Right ventricle myocardium superior (tissue), 1 donor: ENCODE data around the gene MYO9A. TPM values are rescaled to one million over a fixed set of nuclear protein-coding genes. Genes with fewer than 3 reads are reported as not detected.
"Not testable (repeated sequence)": the region's sequence is repeated elsewhere in the genome, so short reads cannot be mapped to it uniquely, and the experiment has no call there.

Source experiments
- ATAC-seq: fragments of 200-7000 bp; cut with Tn5 transposase; one replicate; pipeline ENCODE4 v1.9.1; 2020; ENCODE audit warnings: mild to moderate bottlenecking; ENCODE audit not compliant: poor library complexity
- DNase-seq: peaks from one replicate; pipeline ENCODE4 v3.0.0-alpha.2; 2020
- intact Hi-C: fragments of 100-400 bp; cut with DNase I; formaldehyde crosslinking; loops from one replicate; pipeline ENCODE4 v1.11.2; 2022
- total RNA-seq: library from RNA; stranded (reverse); fragmentation: NEBNext Ultra II Directional; extraction: Animal tissue kit (Norgen Biotek cat#: 25700); gene quantifications from one replicate; pipeline ENCODE4 v1.2.1, GENCODE V29; 2021
- donor health status: DM: no; HTN: yes; CAD: no; lungs with severe emphysema.

Gene MYO9A
- total RNA-seq, 1 donor from 2014 or later: 32.7 TPM

DNA sequence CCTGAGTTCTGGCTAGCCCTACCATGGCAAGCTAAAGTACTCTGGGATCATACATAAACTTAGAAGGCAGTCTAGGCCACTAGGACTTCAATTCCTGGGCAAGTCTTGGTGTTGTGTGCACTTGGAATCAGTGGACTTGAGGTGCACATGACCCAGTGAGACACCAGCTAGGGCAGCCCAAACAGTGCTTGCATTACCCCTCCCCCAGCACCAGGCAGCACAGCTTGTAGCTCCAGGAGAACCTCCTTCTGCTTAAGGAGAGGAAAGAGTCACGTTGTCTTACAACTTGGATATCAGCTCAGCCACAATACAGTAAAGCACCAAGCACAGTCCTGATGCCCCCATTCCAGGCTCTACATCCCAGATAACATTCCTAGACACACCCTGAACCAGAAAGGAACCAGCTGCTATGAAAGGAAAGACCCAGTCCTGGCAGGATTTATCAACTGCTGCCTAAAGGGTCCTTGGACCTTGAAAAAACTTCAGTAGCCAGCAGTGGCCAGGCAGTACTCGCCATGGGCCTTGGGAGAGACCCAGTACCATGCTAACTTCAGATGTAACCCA lies 57.2 kb downstream of the MYO9A start:
- ATAC-seq (no peak), DNase-seq (no peak)
- intact Hi-C loops: no loop called here

GRCh38 chr15:72058585-72058984 lies 59.4 kb downstream of the MYO9A start:
- no peak for ATAC-seq
- intact Hi-C loops: no loop called here
- DNase-seq: no peak

- intact Hi-C loops: no loop called here
- ATAC-seq (no peak), DNase-seq (no peak)
Measured at GRCh38 chr15:72057548-72058091, 60.3 kb downstream of the MYO9A start.

DNA sequence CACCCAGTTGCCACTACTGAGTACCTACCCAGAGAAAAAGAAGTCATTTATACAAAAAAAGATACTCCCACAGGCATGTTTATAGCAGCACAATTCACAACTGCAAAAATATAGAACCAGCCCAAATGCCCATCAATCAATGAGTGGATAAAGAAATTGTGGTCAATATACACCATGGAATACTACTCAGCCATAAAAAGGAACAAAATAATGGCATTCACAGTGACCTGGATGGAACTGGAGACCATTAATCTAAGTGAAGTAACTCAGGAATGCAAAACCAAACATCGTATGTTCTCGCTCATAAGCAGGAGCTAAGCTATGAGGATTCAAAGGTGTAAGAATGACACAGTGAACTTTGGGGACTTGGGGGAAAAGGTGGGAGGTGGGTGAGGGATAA lies 61.7 kb downstream of the MYO9A start:
- intact Hi-C loops, ATAC-seq, DNase-seq: not testable (repeated sequence)

GRCh38 chr15:72053297-72053696 lies 64.7 kb downstream of the MYO9A start:
- DNase-seq, intact Hi-C loops, ATAC-seq: not testable (repeated sequence)

DNA sequence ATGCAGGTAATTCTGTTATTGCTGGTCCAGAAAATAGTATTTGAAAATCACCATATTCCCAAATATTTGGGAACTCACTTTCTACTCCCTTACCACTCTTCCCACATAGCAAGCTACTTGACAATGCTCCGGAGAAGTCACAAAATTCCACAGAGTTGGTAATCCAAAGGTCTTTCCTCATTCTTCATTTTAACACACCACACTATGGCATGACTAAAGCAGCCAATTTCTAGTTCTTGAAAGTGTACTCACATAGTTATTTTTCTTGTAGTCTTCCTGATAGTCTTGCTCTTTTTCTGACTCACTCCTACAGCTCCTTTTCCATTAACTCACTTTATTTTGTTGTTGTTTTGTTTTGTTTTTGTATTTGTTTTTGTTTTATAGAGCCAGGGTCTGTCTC lies 67.2 kb downstream of the MYO9A start:
- intact Hi-C loops: no loop called here
- DNase-seq (no peak), ATAC-seq (no peak)

- intact Hi-C loops: no loop called here
- no peak for DNase-seq
- ATAC-seq: no peak
Measured at GRCh38 chr15:72047020-72047419, 70.9 kb downstream of the MYO9A start.

DNA sequence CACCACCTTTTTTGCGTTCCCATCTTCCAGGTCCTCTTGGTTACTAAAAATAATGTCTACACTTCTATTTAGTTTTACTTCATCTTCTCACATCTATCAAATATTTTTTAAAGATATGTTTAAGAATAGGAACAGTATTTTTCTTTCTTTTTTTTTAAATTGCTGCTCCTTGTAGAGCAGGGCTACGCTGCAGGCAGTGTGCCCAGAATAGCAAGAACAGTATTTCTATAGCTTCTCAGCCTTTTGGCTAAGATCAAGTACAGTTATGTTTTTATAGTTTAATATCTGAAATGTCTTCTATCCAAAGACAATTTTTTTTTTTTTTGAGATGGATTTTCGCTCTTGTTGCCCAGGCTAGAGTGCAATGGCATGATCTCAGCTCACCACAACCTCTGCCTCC lies 73.0 kb downstream of the MYO9A start:
- no peak for DNase-seq
- ATAC-seq: no peak
- intact Hi-C loops: no loop called here

DNA sequence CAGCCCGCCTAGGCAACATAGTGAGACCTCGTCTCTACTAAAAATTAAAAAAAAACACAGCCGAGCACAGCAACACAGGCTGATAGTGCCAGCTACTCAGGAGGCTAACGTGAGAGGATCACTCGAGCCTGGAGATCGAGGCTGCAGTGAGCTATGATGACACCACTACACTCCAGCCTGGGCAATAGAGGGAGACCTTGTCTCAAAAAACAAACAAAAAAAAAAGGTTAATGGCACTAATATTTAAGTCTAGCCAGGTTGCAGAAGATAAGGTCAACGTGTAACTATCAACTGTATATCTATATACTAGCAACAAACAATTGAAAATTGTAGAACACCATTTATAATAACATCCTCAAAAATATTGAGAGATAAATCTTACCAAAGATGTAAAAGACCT lies 75.1 kb downstream of the MYO9A start:
- intact Hi-C loops: no loop called here

GRCh38 chr15:72042054-72042453 lies 75.9 kb downstream of the MYO9A start:
- no peak for ATAC-seq

More for the DNA sequence above, 75.1 kb downstream of the MYO9A start:
- DNase-seq (no peak), ATAC-seq (no peak)

DNA sequence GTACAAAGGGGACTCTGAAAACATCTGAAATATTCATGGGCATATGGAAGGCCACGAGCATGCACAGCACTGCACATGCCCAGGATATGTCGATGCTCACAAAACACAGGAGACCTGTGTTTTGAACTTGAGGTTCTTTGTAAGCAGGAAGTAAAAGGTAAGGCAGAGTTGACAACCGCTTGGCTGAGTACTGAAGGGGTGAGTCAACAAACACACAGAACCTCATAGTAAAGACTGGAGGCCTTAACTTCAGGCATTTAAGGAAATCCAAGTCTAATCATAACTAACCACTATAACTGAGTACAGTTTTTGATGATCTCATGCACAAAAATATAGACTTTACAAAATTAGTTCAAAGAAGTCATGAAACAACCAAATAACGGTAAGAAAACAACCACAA lies 80.6 kb downstream of the MYO9A start:
- ATAC-seq (no peak), DNase-seq (no peak)
- intact Hi-C loops: no loop called here

More at GRCh38 chr15:72042054-72042453, 75.9 kb downstream of the MYO9A start:
- no peak for DNase-seq
- intact Hi-C loops: no loop called here

DNA sequence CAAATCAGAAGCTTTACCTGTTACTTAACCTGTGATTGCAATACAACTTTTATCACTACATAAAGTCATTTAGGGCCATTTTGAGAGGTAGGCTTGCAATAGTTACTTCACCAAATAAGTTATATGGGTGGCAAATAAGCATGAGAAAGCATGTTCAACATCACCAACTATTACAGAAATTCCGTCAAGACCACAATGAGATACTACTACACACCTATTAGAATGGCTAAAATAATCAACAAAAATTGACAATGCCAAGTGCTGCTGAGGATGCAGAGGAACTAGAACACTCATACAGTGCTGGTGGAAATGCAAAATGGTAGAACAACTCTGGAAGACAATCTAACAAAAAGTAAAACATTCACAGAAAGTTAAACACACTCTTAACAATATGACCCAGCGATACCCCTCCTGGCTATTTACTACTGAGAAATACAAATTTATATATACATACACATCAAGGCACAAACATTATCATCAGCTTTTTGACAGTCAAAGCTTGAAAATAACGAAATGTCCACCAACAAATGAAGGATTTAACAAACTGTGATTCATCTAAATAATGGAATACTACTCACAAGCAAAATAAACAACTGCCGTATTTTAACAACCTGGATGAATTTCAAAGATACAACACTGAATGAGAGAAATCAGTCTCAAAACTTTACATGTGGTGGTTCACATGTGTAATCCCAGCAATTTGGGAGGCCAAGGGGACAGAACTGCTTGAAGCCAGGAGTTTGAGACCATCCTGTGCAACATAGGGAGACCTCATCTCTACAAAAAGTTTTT lies 82.9 kb downstream of the MYO9A start:
- ATAC-seq (no peak), DNase-seq (no peak)
- intact Hi-C loops: no loop called here

GRCh38 chr15:72034351-72034750 lies 83.6 kb downstream of the MYO9A start:
- intact Hi-C loops: no loop called here
- ATAC-seq (no peak), DNase-seq (no peak)

DNA sequence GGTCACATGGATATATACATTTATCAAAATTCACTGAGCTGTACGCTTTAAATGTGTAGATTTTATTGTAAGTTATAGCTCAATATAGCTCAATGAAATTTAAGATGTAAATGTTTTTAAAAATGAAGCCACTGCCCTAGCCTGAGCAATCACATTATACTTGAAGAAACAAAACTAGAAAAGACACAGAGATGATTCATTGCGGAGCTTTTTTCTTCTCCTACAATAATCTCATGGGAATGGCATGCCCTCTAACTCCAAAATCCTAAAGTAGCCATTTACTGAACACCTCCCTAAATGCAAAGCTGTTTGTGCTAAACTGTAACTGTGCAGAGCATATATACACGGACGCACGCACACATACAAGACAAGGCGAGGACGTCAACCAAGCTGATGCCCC lies 84.2 kb downstream of the MYO9A start:
- no peak for ATAC-seq
- no peak for DNase-seq
- intact Hi-C loops: no loop called here

GRCh38 chr15:72033285-72033684 lies 84.7 kb downstream of the MYO9A start:
- intact Hi-C loops: no loop called here
- ATAC-seq (no peak), DNase-seq (no peak)

DNA sequence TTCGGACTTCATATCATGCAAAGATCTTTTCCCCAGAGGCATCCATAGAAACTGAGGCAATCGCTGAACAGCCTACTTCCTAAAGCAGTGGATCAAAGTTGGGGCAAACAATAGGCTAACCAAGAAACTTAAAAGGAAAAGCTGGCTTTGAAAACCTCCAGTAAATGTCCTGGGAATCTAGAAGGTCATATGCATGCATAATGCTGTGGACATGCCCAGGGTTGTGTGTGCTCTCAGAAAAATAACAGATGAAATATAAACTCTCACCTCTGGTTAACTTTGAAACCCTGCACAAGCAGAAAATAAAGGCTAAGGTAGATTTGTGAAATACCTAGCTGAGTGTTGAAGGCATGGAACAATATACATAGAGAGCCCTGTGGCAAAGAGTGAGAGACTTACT lies 96.3 kb downstream of the MYO9A start:
- intact Hi-C loops: no loop called here
- ATAC-seq (no peak), DNase-seq (no peak)

DNA sequence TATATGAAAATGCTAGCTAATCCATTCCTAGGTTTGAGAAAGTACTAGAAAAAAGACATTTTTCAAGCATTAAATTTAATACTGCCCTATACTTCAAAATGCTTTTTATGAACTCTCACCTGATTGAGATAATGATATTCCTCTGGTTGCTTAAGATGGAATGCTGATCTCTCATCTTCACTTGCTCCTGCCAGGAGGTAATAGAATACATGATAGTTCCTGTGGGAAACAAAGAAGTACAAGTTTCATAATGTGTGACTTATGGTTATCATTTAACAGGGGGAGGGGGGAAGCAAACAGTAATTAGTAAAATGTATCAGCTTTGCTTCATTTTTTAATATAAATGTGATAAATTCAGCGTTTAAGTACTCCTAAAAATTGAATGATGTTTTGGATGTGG lies 97.2 kb downstream of the MYO9A start:
- intact Hi-C loops: no loop called here
- no peak for DNase-seq

DNA sequence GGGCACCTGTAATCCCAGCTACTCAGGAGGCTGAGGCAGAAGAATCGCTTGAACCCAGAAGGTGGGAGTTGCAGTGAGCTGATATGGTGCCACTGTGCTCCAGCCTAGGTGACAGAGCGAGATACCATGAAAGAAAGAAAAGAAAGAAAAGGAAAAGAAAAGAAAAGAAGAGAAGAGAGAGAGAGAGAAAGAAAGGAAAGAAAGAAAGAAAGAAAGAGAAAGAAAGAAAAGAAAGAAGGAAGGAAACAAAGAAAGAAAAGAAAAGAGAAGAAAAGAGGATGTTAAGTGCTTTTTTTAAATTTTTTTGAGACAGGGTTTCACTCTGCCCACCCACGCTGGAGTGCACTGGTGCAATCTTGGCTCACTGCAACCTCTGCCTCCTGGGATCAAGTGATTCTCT lies 103.4 kb downstream of the MYO9A start:
- intact Hi-C loops, ATAC-seq, DNase-seq: not testable (repeated sequence)

More for the DNA sequence above, 97.2 kb downstream of the MYO9A start:
- ATAC-seq: no peak

DNA sequence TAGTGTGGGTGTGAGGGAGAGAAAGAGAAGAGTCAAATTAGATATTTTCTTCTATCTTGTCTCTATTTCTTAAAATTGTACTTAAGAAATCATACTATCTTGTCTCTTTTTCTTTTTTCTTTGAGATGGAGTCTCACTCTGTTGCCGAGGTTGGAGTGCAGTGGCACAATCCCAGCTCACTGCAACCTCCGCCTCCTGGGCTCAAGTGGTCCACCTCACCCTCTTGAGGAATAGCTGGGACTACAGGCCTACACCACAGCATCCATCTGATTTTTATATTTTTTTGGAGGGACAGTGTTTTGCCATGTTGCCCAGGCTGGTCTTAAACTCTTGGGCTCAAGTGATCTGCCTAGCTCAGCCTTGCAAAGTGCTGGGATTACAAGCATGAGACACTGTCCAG lies 104.2 kb downstream of the MYO9A start:
- ATAC-seq: no peak

DNA sequence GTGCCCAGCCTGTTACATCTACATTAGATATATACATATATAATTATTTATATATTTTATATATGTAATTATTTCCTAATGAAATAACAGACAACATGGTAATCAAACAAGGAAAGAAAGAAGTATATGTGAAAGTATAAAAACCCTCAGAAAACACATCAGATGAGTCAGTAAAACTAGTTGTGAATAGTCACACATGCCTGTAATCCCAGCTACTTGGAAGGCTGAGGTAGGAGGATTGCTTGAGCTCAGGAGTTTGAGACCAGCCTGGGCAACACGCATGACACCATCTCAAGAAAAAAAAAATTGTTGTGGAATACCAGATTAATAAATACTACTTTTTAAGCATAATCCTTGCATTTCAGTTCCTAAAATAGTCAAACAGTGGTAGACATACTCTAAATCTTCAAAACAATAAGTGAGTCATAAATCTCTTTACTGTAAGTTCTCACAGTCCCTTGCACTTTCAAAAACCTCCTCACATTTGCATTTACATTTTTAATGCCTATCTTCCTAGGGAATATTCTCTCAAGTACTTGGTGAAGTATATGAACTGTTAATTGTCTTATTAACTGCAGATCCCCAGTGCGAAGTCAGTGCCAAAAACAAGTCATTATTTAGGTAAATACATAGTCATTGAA lies 106.5 kb downstream of the MYO9A start:
- DNase-seq: no peak
- intact Hi-C loops: no loop called here
- ATAC-seq: no peak

More for the DNA sequence above, 104.2 kb downstream of the MYO9A start:
- no peak for DNase-seq
- intact Hi-C loops: no loop called here
